ENCODE data around the gene SNN.

DNA sequence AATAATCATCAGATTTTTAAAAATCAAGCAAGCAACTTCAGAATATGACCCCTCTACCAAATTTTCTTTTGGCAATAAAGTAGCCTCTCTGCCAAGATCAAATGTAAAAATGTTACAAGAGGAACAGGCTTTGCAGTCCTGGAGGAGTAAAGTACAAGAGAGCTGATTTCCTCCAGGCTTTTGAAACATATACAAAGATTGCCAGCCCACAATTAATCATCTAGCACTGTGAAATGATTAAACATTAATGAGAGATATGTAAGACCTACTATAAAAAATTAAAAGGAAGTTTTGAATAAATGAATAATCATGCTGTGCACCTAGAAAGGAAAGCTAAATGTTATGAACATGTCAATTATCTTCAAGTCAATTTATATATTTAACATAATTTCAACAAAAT lies 48.1 kb downstream of the SNN start:
- TF ChIP-seq, protein P1, sequence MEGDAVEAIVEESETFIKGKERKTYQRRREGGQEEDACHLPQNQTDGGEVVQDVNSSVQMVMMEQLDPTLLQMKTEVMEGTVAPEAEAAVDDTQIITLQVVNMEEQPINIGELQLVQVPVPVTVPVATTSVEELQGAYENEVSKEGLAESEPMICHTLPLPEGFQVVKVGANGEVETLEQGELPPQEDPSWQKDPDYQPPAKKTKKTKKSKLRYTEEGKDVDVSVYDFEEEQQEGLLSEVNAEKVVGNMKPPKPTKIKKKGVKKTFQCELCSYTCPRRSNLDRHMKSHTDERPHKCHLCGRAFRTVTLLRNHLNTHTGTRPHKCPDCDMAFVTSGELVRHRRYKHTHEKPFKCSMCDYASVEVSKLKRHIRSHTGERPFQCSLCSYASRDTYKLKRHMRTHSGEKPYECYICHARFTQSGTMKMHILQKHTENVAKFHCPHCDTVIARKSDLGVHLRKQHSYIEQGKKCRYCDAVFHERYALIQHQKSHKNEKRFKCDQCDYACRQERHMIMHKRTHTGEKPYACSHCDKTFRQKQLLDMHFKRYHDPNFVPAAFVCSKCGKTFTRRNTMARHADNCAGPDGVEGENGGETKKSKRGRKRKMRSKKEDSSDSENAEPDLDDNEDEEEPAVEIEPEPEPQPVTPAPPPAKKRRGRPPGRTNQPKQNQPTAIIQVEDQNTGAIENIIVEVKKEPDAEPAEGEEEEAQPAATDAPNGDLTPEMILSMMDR (IDR thresholded peaks at IDR 0.05; ENCODE audit: insufficient read depth, low read length) = no peak
- no peak for TF ChIP-seq SPI1 (IDR thresholded peaks at IDR 0.05; ENCODE audit: borderline replicate concordance, low read depth)
- TF ChIP-seq, protein P2, sequence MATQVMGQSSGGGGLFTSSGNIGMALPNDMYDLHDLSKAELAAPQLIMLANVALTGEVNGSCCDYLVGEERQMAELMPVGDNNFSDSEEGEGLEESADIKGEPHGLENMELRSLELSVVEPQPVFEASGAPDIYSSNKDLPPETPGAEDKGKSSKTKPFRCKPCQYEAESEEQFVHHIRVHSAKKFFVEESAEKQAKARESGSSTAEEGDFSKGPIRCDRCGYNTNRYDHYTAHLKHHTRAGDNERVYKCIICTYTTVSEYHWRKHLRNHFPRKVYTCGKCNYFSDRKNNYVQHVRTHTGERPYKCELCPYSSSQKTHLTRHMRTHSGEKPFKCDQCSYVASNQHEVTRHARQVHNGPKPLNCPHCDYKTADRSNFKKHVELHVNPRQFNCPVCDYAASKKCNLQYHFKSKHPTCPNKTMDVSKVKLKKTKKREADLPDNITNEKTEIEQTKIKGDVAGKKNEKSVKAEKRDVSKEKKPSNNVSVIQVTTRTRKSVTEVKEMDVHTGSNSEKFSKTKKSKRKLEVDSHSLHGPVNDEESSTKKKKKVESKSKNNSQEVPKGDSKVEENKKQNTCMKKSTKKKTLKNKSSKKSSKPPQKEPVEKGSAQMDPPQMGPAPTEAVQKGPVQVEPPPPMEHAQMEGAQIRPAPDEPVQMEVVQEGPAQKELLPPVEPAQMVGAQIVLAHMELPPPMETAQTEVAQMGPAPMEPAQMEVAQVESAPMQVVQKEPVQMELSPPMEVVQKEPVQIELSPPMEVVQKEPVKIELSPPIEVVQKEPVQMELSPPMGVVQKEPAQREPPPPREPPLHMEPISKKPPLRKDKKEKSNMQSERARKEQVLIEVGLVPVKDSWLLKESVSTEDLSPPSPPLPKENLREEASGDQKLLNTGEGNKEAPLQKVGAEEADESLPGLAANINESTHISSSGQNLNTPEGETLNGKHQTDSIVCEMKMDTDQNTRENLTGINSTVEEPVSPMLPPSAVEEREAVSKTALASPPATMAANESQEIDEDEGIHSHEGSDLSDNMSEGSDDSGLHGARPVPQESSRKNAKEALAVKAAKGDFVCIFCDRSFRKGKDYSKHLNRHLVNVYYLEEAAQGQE (IDR thresholded peaks at IDR 0.05; ENCODE audit: insufficient replicate concordance, low read depth) = no peak
